Pancreas (tissue), 10 donors: ENCODE data around the gene NUAK2. TPM values are rescaled to one million over a fixed set of nuclear protein-coding genes. Genes with fewer than 3 reads are reported as not detected.

Source experiments
- ATAC-seq, 4 donors: fragments of 200-7000 bp; cut with Tn5 transposase; one replicate each; pipeline versions ENCODE4 v1.8.0 to v1.9.1; 2020; ENCODE audit warnings: mild to moderate bottlenecking in 4 of 4, moderate library complexity in 4 of 4
- DNase-seq, 6 donors: peaks; one replicate each; pipeline ENCODE4 v3.0.0-alpha.2; 2020
- FAIRE-seq: peaks from 2 replicates; lab custom pipeline; 2012; peaks lifted over from hg19 to GRCh38; lab: Jason Lieb, UNC
- H3K27ac ChIP-seq, 4 donors: fragments of 200-600 bp; sonication (generic); 1 replicate in 3 of 4; 2 replicates in 1 of 4; pipeline versions ENCODE4 v1.5.0 to v1.8.0; 2020
- H3K27me3 ChIP-seq, 4 donors: fragments of 200-600 bp; one replicate each; pipeline ENCODE4 v1.8.0; 2021
- H3K36me3 ChIP-seq, 3 donors: fragments of 200-600 bp; sonication (generic) in 1 of 3; one replicate each; pipeline versions ENCODE4 v1.5.0 to v1.8.0; 2020 to 2021
- H3K4me1 ChIP-seq, 3 donors: fragments of 200-600 bp; one replicate each; pipeline ENCODE4 v1.8.0; 2021
- H3K4me3 ChIP-seq, 4 donors: fragments of 200-600 bp; sonication (generic) in 2 of 4; one replicate each; pipeline versions ENCODE4 v1.5.0 to v1.8.0; 2020 to 2021
- H3K9me3 ChIP-seq, 4 donors: fragments of 200-600 bp; one replicate each; pipeline ENCODE4 v1.8.0; 2021
- CTCF ChIP-seq, 4 donors: fragments of 200-600 bp; sonication (generic) in 3 of 4; IDR thresholded peaks; one replicate each; pipeline versions ENCODE4 v1.5.0 to v1.8.0; 2021; ENCODE audit warnings: antibody characterized with exemption in 4 of 4
- WGBS, 2 donors: extraction: QIAGEN DNeasy Blood & Tissue Kit; methylation state at CpG; one replicate each; pipeline ENCODE4 v1.1.7; 2013; 5-methylcytosine and 5-hydroxymethylcytosine counted together
- intact Hi-C, 3 donors: fragments of 100-400 bp; cut with DNase I; formaldehyde crosslinking; loops; one replicate each; pipeline versions ENCODE4 v1.11.1 to v1.14.2; 2022
- polyA plus RNA-seq, 2 donors: library from polyadenylated mRNA; stranded (reverse); fragments of 200-250 nt; gene quantifications; one replicate each; pipeline ENCODE4 v1.2.3, GENCODE V29; 2013
- total RNA-seq, 6 donors: library from RNA; stranded (reverse); fragmentation: NEBNext Ultra II Directional in 4 of 6; extraction: Animal tissue kit (Norgen Biotek cat#: 25700) in 4 of 6; gene quantifications; one replicate each; pipeline versions ENCODE4 v1.2.1 to v1.2.4, GENCODE V29; 2021 to 2023
- donor health status: healthy with polysubstance abuse.
- donor health status: DM: no; HTN: no; CAD: no; lungs with moderate emphysema.
- donor health status: DM: no; HTN: no; CAD: no.
- donor health status: control.
- donor health status: control.
- donor health status: Bipolar disorder and iron deficiency.
- donor health status: DM: yes; HTN: yes; CAD: no.
- donor health status: DM: no; HTN: no; CAD: no.
- donor health status: DM: no; HTN: no; CAD: no.
- donor health status: DM: yes; HTN: yes; CAD: no.

NUAK2 gene
- total and polyA plus RNA-seq, 8 donors, result 6.3 to 14.4 (median 8.6) TPM

GRCh38 chr1:205303247-205303888, 18.2 kb downstream of the NUAK2 start:
- Histone ChIP-seq H3K4me1 (peaks cover 14 to 19% (median 17%) of the 10 kb centered on the region in 3 donors), H3K27me3 (no peaks in the 10 kb centered on the region), H3K36me3 (peaks cover 13 to 55% (median 24%) of the 10 kb centered on the region in 3 donors), H3K4me3 (no peak overlapping the region), H3K27ac (peak overlapping the region in 1 of 4 donors; percentile 22), H3K9me3 (no peaks in the 10 kb centered on the region)
- TF ChIP-seq CTCF (IDR thresholded peaks at IDR 0.05), result no peak
- no peak for FAIRE-seq
- intact Hi-C loops, result no loop called here
- peak in 1 of 6 donors; percentile 73 for DNase-seq
- ATAC-seq, result no peak
- 86 to 88% methylated on average over 20 of the region's 20 CpGs for WGBS, 2 donors

GRCh38 chr1:205301842-205302588, 19.5 kb downstream of the NUAK2 start:
- intact Hi-C loops, result no loop called here
- Histone ChIP-seq H3K4me3 (no peak overlapping the region), H3K27ac (peak overlapping the region; percentile 64 to 82 (median 70)), H3K9me3 (no peaks in the 10 kb centered on the region), H3K27me3 (no peaks in the 10 kb centered on the region), H3K4me1 (peaks cover 14 to 19% (median 17%) of the 10 kb centered on the region in 3 donors), H3K36me3 (peaks cover 9 to 43% (median 24%) of the 10 kb centered on the region in 3 donors)
- ATAC-seq (peak in 2 of 4 donors; percentile 3 to 7), DNase-seq (peak in 1 of 6 donors; percentile 3), FAIRE-seq (no peak)
- no peak for TF ChIP-seq CTCF (IDR thresholded peaks at IDR 0.05)
- WGBS, 2 donors, result 28 to 32% methylated on average over 6 of the region's 6 CpGs

DNA sequence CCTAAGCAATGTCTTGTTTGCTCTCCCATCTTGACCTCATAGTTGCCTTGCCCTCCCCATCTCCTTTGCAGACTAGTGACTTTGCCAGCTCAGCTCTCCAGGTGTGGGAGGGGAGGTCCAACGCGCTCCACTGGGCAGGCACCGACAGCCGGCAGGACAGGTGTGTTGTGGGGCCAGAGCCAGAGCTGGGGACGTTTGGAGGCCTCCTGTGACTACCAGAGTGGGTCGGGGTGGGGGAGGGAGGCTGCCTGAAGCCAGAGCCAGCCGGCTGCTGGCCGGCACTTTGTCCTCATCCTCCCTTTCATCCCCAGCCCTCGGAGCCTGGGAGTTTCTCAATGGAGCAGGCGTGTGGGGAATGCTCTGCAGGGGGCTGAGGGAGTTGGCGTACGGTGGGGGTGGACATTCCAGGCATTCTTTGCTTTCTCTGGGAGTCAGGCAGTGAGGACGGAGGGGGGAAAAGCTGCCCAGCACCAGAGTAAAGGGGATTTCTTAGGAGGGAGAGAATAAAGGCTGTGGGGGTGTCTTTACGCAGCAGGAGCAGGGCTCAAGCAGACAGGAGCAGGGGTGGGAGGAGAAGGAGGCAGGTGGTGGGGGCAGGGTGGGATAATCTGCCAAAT, 20.2 kb downstream of the NUAK2 start:
- peak; percentile 94 to 96 (median 95) for ATAC-seq

DNA sequence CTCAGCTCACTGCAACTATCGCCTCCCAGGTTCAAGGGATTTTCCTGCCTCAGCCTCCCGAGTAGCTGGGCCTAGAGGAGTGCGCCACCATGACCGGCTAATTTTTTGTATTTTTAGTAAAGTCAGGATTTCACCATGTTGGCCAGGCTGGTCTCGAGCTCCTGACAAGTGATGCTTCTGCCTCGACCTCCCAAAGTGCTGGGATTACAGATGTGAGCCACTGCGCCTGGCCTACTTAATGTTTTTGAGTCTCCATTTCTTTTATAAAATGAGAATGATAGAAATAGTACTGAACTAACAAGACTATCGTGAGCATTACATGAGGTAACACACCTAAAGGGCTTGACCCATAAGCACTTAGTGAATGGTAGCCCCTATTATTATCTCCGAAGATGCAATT, 21.4 kb downstream of the NUAK2 start:
- ATAC-seq (no peak), FAIRE-seq (no peak), DNase-seq (peak in 1 of 6 donors; percentile 7)
- Histone ChIP-seq H3K9me3 (no peaks in the 10 kb centered on the region), H3K4me1 (peaks cover 14 to 19% (median 17%) of the 10 kb centered on the region in 3 donors), H3K36me3 (peaks cover 9 to 25% (median 16%) of the 10 kb centered on the region in 3 donors), H3K27ac (peak overlapping the region in 3 of 4 donors; percentile 10 to 82 (median 67)), H3K4me3 (no peak overlapping the region), H3K27me3 (no peaks in the 10 kb centered on the region)
- no peak for TF ChIP-seq CTCF (IDR thresholded peaks at IDR 0.05)
- WGBS, 2 donors, result 92% methylated on average over 9 of the region's 9 CpGs
- intact Hi-C loops, result no loop called here

More for the DNA sequence above, 20.2 kb downstream of the NUAK2 start:
- FAIRE-seq (no peak), DNase-seq (peak; percentile 84 to 98 (median 96))
- no peak for TF ChIP-seq CTCF (IDR thresholded peaks at IDR 0.05)
- 9 to 12% methylated on average over 14 of the region's 14 CpGs for WGBS, 2 donors
- no peak overlapping the region for H3K4me3 ChIP-seq
- H3K9me3 ChIP-seq, result no peaks in the 10 kb centered on the region
- H3K4me1 ChIP-seq, result peaks cover 14 to 19% (median 17%) of the 10 kb centered on the region in 3 donors
- peak overlapping the region; percentile 64 to 82 (median 70) for H3K27ac ChIP-seq
- peaks cover 9 to 37% (median 24%) of the 10 kb centered on the region in 3 donors for H3K36me3 ChIP-seq
- intact Hi-C loops, result no loop called here
- H3K27me3 ChIP-seq, result no peaks in the 10 kb centered on the region
